Liver (tissue), 9 donors: ENCODE measurements around the gene CDR2. TPM values are rescaled to one million over a fixed set of nuclear protein-coding genes. Genes with fewer than 3 reads are reported as not detected.

Experiments used
- DNase-seq: peaks from one replicate; pipeline ENCODE4 v3.0.0-alpha.2; 2017; ENCODE audit warnings: low spot score
- H3K27ac ChIP-seq, 2 donors: one replicate each; pipeline ENCODE4 v1.7.0; 2013; ENCODE audit warnings: inconsistent platforms in 2 of 2, low read length in 2 of 2, control low read depth in 1 of 2, low read depth in 1 of 2, mild to moderate bottlenecking in 1 of 2
- H3K27me3 ChIP-seq, 4 donors: one replicate each; pipeline versions ENCODE4 v1.6.1 to v1.7.0; 2013; ENCODE audit warnings: low read length in 3 of 4, inconsistent platforms in 1 of 4, mild to moderate bottlenecking in 1 of 4, moderate library complexity in 1 of 4; ENCODE audit not compliant: control insufficient read depth in 4 of 4, insufficient read depth in 4 of 4
- H3K36me3 ChIP-seq, 4 donors: one replicate each; pipeline versions ENCODE4 v1.6.1 to v1.7.0; 2013; ENCODE audit warnings: low read length in 3 of 4, mild to moderate bottlenecking in 3 of 4, low read depth in 1 of 4, moderate library complexity in 1 of 4; ENCODE audit not compliant: control insufficient read depth in 4 of 4, insufficient read depth in 3 of 4
- H3K4me1 ChIP-seq, 4 donors: one replicate each; pipeline versions ENCODE4 v1.6.1 to v1.7.0; 2013; ENCODE audit warnings: low read length in 3 of 4, mild to moderate bottlenecking in 3 of 4, moderate library complexity in 1 of 4; ENCODE audit not compliant: control insufficient read depth in 4 of 4, insufficient read depth in 4 of 4
- H3K4me3 ChIP-seq, 3 donors: one replicate each; pipeline versions ENCODE4 v1.6.1 to v1.7.0; 2013; ENCODE audit warnings: low read length in 3 of 3, control low read depth in 1 of 3, low read depth in 1 of 3, mild to moderate bottlenecking in 1 of 3
- H3K9ac ChIP-seq, 2 donors: one replicate each; pipeline ENCODE4 v1.7.0; 2013; ENCODE audit warnings: low read length in 2 of 2, mild to moderate bottlenecking in 2 of 2, moderate library complexity in 2 of 2, control low read depth in 1 of 2, low read depth in 1 of 2
- H3K9me3 ChIP-seq, 4 donors: one replicate each; pipeline versions ENCODE4 v1.6.1 to v1.7.0; 2013; ENCODE audit warnings: low read length in 3 of 4; ENCODE audit not compliant: control insufficient read depth in 4 of 4
- EGR1 ChIP-seq, 2 donors: IDR thresholded peaks; 2 replicates each; pipeline ENCODE4 v1.6.1; 2016 to 2018; ENCODE audit warnings: antibody characterized with exemption in 2 of 2, low read depth in 2 of 2
- FOXA1 ChIP-seq: IDR thresholded peaks from 2 replicates; pipeline ENCODE4 v1.6.1; 2016; ENCODE audit warnings: antibody characterized with exemption
- FOXA2 ChIP-seq: IDR thresholded peaks from 2 replicates; pipeline ENCODE4 v1.6.1; 2016; ENCODE audit warnings: antibody characterized with exemption
- GABPA ChIP-seq, 2 donors: IDR thresholded peaks in 1 of 2; conservative IDR thresholded peaks in 1 of 2; 2 replicates each; pipeline ENCODE4 v1.6.1; 2016; ENCODE audit warnings: antibody characterized with exemption in 2 of 2, mild to moderate bottlenecking in 1 of 2, moderate library complexity in 1 of 2
- HNF4A ChIP-seq, 2 donors: conservative IDR thresholded peaks; 2 replicates each; pipeline ENCODE4 v1.6.1; 2016; ENCODE audit warnings: antibody characterized with exemption in 2 of 2, mild to moderate bottlenecking in 2 of 2
- HNF4G ChIP-seq: IDR thresholded peaks from 2 replicates; pipeline ENCODE4 v1.6.1; 2016; ENCODE audit warnings: antibody characterized with exemption
- JUND ChIP-seq, 2 donors: IDR thresholded peaks; 2 replicates each; pipeline ENCODE4 v1.6.1; 2016; ENCODE audit warnings: antibody characterized with exemption in 2 of 2
- NR2F2 ChIP-seq: IDR thresholded peaks from 2 replicates; pipeline ENCODE4 v1.6.1; 2016; ENCODE audit warnings: antibody characterized with exemption
- REST ChIP-seq: IDR thresholded peaks from 2 replicates; pipeline ENCODE4 v1.6.1; 2016; ENCODE audit warnings: antibody characterized with exemption, mild to moderate bottlenecking
- RXRA ChIP-seq, 2 donors: IDR thresholded peaks; 2 replicates each; pipeline ENCODE4 v1.6.1; 2017 to 2018; ENCODE audit warnings: antibody characterized with exemption in 2 of 2, mild to moderate bottlenecking in 1 of 2
- SP1 ChIP-seq: IDR thresholded peaks from 2 replicates; pipeline ENCODE4 v1.6.1; 2018; ENCODE audit warnings: antibody characterized with exemption, mild to moderate bottlenecking
- TAF1 ChIP-seq: conservative IDR thresholded peaks from 2 replicates; pipeline ENCODE4 v1.6.1; 2016; ENCODE audit warnings: antibody characterized with exemption, mild to moderate bottlenecking
- YY1 ChIP-seq: IDR thresholded peaks from 2 replicates; pipeline ENCODE4 v1.6.1; 2016; ENCODE audit warnings: antibody characterized with exemption, mild to moderate bottlenecking
- WGBS: extraction: QIAGEN DNeasy Blood & Tissue Kit; methylation state at CpG from one replicate; pipeline ENCODE4 v1.1.7; 2013; 5-methylcytosine and 5-hydroxymethylcytosine counted together
- polyA plus RNA-seq, 2 donors: library from polyadenylated mRNA; stranded (reverse) in 1 of 2; unstranded in 1 of 2; fragments of 200-250 nt in 1 of 2; fragments of >200 nt in 1 of 2; fragmentation: Nextera tagmentation in 1 of 2; extraction: Ambion mirVana in 1 of 2; gene quantifications; one replicate each; pipeline versions ENCODE4 v1.2.1 to v1.2.3, GENCODE V29; 2013 to 2015
- total RNA-seq, 2 donors: library from RNA; depleted of rRNA; stranded (reverse); fragments of >200 nt; gene quantifications; one replicate each; pipeline ENCODE4 v1.2.3, GENCODE V29; 2014
- TF ChIP-seq, protein P1 (sequence below): IDR thresholded peaks from 2 replicates; pipeline ENCODE4 v1.6.1; 2016; ENCODE audit warnings: antibody characterized with exemption
- TF ChIP-seq, protein P2 (sequence below): fragments of 150-350 bp; IDR thresholded peaks from 2 replicates; pipeline ENCODE4 v1.5.1; 2017; ENCODE audit warnings: improper control_type of control experiment, low read depth, low read length; ENCODE audit not compliant: missing input control
- TF ChIP-seq, protein P3 (sequence below): IDR thresholded peaks from 2 replicates; pipeline ENCODE4 v1.6.1; 2016; ENCODE audit warnings: antibody characterized with exemption
- donor health status: healthy.
- donor health status: healthy.
- donor health status: healthy.
- donor health status: healthy.
- donor health status: healthy.

CDR2 gene
- total and polyA plus RNA-seq, 4 donors: 2.9 to 12.1 (median 9.7) TPM

- TF ChIP-seq, protein P1, sequence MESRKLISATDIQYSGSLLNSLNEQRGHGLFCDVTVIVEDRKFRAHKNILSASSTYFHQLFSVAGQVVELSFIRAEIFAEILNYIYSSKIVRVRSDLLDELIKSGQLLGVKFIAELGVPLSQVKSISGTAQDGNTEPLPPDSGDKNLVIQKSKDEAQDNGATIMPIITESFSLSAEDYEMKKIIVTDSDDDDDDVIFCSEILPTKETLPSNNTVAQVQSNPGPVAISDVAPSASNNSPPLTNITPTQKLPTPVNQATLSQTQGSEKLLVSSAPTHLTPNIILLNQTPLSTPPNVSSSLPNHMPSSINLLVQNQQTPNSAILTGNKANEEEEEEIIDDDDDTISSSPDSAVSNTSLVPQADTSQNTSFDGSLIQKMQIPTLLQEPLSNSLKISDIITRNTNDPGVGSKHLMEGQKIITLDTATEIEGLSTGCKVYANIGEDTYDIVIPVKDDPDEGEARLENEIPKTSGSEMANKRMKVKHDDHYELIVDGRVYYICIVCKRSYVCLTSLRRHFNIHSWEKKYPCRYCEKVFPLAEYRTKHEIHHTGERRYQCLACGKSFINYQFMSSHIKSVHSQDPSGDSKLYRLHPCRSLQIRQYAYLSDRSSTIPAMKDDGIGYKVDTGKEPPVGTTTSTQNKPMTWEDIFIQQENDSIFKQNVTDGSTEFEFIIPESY: no peak
- TF ChIP-seq EGR1 (IDR thresholded peaks at IDR 0.05; ENCODE audit: low read depth in 2 of 2): no peak
- TF ChIP-seq FOXA2: no peak
Observed at GRCh38 chr16:22380529-22380928, 6.1 kb upstream of the CDR2 start (continued).

GRCh38 chr16:22379656-22380055 lies 5.2 kb upstream of the CDR2 start:
- no peak overlapping the region for H3K9ac ChIP-seq
- H3K36me3 ChIP-seq: no peaks in the 10 kb centered on the region
- H3K4me3 ChIP-seq: no peak overlapping the region
- no peak for DNase-seq
- H3K27me3 ChIP-seq: no peaks in the 10 kb centered on the region
- 97% methylated on average over 7 of the region's 7 CpGs for WGBS
- no peak overlapping the region for H3K27ac ChIP-seq
- TF ChIP-seq, protein P2, sequence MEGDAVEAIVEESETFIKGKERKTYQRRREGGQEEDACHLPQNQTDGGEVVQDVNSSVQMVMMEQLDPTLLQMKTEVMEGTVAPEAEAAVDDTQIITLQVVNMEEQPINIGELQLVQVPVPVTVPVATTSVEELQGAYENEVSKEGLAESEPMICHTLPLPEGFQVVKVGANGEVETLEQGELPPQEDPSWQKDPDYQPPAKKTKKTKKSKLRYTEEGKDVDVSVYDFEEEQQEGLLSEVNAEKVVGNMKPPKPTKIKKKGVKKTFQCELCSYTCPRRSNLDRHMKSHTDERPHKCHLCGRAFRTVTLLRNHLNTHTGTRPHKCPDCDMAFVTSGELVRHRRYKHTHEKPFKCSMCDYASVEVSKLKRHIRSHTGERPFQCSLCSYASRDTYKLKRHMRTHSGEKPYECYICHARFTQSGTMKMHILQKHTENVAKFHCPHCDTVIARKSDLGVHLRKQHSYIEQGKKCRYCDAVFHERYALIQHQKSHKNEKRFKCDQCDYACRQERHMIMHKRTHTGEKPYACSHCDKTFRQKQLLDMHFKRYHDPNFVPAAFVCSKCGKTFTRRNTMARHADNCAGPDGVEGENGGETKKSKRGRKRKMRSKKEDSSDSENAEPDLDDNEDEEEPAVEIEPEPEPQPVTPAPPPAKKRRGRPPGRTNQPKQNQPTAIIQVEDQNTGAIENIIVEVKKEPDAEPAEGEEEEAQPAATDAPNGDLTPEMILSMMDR: no peak
- TF ChIP-seq REST (no peak), TAF1 (no peak), EGR1 (IDR thresholded peaks at IDR 0.05; ENCODE audit: low read depth in 2 of 2) (no peak), HNF4A (conservative IDR thresholded peaks at IDR 0.05) (no peak), NR2F2 (no peak), GABPA (IDR thresholded peaks at IDR 0.05 in 1 of 2, conservative IDR thresholded peaks at IDR 0.05 in 1 of 2) (no peak), FOXA1 (no peak), JUND (IDR thresholded peaks at IDR 0.05) (no peak), RXRA (IDR thresholded peaks at IDR 0.05) (no peak), SP1 (no peak), YY1 (no peak), HNF4G (no peak)
- TF ChIP-seq, protein P3, sequence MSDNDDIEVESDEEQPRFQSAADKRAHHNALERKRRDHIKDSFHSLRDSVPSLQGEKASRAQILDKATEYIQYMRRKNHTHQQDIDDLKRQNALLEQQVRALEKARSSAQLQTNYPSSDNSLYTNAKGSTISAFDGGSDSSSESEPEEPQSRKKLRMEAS: no peak
- H3K4me1 ChIP-seq: peaks cover 0 to 8% (median 5%) of the 10 kb centered on the region in 4 donors
- no peaks in the 10 kb centered on the region for H3K9me3 ChIP-seq
